MCF 10A (cell line): ENCODE measurements around the gene FOXN3. TPM values are rescaled to one million over a fixed set of nuclear protein-coding genes. Genes with fewer than 3 reads are reported as not detected.

ENCODE experiments used
- BruUV-seq: library from RNA; stranded (reverse); fragments of 400-500 nt; replicated peaks from 2 replicates; lab custom pipeline; 2021; lab: Mats Ljungman, UMichigan
- CTCF ChIA-PET: fragments of 300-600 bp; sonication (Branson Sonifier 250); formaldehyde crosslinking; extraction: SDS; loops from one replicate; lab custom pipeline; 2021; ENCODE audit warnings: antibody characterized with exemption, inconsistent platforms; lab: Yijun Ruan, JAX
- POLR2A ChIA-PET: fragments of 300-600, 350-650 bp; sonication (Branson Sonifier 250); formaldehyde crosslinking; extraction: SDS; loops from one replicate; lab custom pipeline; 2020; ENCODE audit warnings: antibody characterized with exemption, inconsistent platforms; lab: Yijun Ruan, JAX
- DNase-seq: peaks from one replicate; pipeline ENCODE4 v3.0.0-alpha.2; 2018; ENCODE audit not compliant: unreplicated experiment
- H3K27ac Mint-ChIP-seq: one replicate; pipeline ENCODE4 v1.8.0; 2022; ENCODE audit warnings: mild to moderate bottlenecking, low read depth, mixed read lengths; ENCODE audit not compliant: unreplicated experiment
- H3K27me3 Mint-ChIP-seq: one replicate; pipeline ENCODE4 v1.8.0; 2022; ENCODE audit warnings: mixed read lengths; ENCODE audit not compliant: insufficient read depth, unreplicated experiment
- H3K36me3 Mint-ChIP-seq: one replicate; pipeline ENCODE4 v1.8.0; 2022; ENCODE audit warnings: mild to moderate bottlenecking, moderate library complexity, mixed read lengths; ENCODE audit not compliant: insufficient read depth, unreplicated experiment
- H3K4me1 Mint-ChIP-seq: one replicate; pipeline ENCODE4 v1.8.0; 2022; ENCODE audit warnings: mixed read lengths; ENCODE audit not compliant: insufficient read depth, unreplicated experiment
- H3K4me3 Mint-ChIP-seq: one replicate; pipeline ENCODE4 v1.8.0; 2022; ENCODE audit warnings: mild to moderate bottlenecking, moderate library complexity, mixed read lengths; ENCODE audit not compliant: unreplicated experiment
- H3K9me3 Mint-ChIP-seq: one replicate; pipeline ENCODE4 v1.8.0; 2022; ENCODE audit warnings: mixed read lengths; ENCODE audit not compliant: unreplicated experiment
- intact Hi-C: fragments of 100-400 bp; cut with micrococcal nuclease; formaldehyde crosslinking; loops from 2 replicates; pipeline ENCODE4 v1.14.1; 2022
- total RNA-seq: library from RNA; stranded (reverse); gene quantifications from 2 replicates; pipeline ENCODE4 v1.2.3, GENCODE V29; 2022
- TF ChIP-seq, protein P1 (sequence below): fragments of 200-600 bp; IDR thresholded peaks from one replicate; pipeline ENCODE4 v1.8.0; 2022; ENCODE audit warnings: antibody characterized with exemption, mild to moderate bottlenecking; ENCODE audit not compliant: unreplicated experiment

Gene FOXN3
- total RNA-seq, 1 experiment from 2014 or later: 27.1 TPM

DNA sequence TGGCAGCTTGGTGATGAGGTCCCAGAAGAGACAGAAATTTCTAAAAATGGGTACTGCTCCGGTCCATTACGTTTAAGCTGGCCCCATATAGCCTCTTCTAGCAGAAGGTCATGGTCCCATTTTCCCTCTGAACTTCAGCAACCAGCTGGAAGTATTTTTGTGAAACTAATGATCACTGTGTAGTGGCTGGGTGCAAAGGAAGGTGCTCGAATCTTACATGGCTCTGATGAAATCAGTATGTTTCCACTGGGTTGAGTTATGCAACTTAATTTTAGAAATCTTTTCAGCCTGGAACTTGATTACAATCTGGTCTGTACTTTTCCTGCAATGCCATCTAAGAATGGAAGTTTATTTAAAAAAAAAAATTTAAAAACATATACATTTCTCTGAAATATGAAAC lies 228.5 kb downstream of the FOXN3 start:
- Mint-ChIP-seq H3K4me3 (no peak overlapping the region), H3K27me3 (no peaks in the 10 kb centered on the region), H3K4me1 (peaks cover 9% of the 10 kb centered on the region), H3K9me3 (no peaks in the 10 kb centered on the region), H3K27ac (no peak overlapping the region), H3K36me3 (no peaks in the 10 kb centered on the region)
- POLR2A ChIA-PET: interaction anchor here (0.6 kb wide), 1 partner anchor 154 kb away, joined by 3 read pairs; no protein-coding TSS in a partner anchor
- TF ChIP-seq, protein P1, sequence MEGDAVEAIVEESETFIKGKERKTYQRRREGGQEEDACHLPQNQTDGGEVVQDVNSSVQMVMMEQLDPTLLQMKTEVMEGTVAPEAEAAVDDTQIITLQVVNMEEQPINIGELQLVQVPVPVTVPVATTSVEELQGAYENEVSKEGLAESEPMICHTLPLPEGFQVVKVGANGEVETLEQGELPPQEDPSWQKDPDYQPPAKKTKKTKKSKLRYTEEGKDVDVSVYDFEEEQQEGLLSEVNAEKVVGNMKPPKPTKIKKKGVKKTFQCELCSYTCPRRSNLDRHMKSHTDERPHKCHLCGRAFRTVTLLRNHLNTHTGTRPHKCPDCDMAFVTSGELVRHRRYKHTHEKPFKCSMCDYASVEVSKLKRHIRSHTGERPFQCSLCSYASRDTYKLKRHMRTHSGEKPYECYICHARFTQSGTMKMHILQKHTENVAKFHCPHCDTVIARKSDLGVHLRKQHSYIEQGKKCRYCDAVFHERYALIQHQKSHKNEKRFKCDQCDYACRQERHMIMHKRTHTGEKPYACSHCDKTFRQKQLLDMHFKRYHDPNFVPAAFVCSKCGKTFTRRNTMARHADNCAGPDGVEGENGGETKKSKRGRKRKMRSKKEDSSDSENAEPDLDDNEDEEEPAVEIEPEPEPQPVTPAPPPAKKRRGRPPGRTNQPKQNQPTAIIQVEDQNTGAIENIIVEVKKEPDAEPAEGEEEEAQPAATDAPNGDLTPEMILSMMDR: no peak
- no peak for DNase-seq
- BruUV-seq: no TSS peak
- CTCF ChIA-PET: interaction anchor here (0.6 kb wide), 1 partner anchor 518 kb away, joined by 3 read pairs; no protein-coding TSS in a partner anchor
- intact Hi-C loops: no loop called here

GRCh38 chr14:89187501-89187900 lies 229.5 kb downstream of the FOXN3 start:
- intact Hi-C loops: no loop called here
- Mint-ChIP-seq H3K27me3 (no peaks in the 10 kb centered on the region), H3K4me1 (peaks cover 9% of the 10 kb centered on the region), H3K4me3 (no peak overlapping the region), H3K9me3 (no peaks in the 10 kb centered on the region), H3K27ac (no peak overlapping the region), H3K36me3 (no peaks in the 10 kb centered on the region)
- ChIA-PET POLR2A (no interaction called here), CTCF (no interaction called here)
- DNase-seq: no peak
- TF ChIP-seq, protein P1: no peak
- no TSS peak for BruUV-seq

DNA sequence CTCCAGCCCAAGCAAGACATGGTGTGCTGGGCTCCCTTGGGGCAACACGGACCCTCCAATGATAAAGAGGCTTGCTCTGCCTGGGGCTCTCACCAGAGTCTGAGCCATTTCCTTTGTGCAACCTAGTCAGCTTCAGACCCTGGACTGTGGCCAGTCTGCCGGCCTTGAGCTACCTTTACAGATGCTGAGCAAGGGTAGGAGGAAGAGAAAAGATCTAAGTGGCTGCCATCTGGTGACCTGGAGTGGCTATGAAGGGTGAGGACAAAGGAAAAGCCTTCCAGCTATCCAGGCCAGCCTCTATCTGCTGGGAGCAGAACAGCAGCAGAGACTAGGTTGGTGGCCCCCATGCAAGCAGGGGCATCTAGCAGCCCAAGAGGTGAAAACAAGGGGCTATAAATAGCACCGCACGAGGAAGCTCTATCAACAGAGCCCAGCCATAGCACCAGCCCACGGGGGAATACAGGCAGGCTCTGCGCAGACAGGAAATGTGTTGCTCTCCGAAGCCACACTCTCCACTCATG lies 230.1 kb downstream of the FOXN3 start:
- TF ChIP-seq, protein P1: no peak
- POLR2A ChIA-PET: no interaction called here
- DNase-seq: peak; percentile 13
- no peaks in the 10 kb centered on the region for H3K36me3 Mint-ChIP-seq
- intact Hi-C loops: no loop called here
- H3K9me3 Mint-ChIP-seq: no peaks in the 10 kb centered on the region
- H3K4me1 Mint-ChIP-seq: peaks cover 9% of the 10 kb centered on the region
- CTCF ChIA-PET: no interaction called here
- no peaks in the 10 kb centered on the region for H3K27me3 Mint-ChIP-seq
- no peak overlapping the region for H3K27ac Mint-ChIP-seq
- no TSS peak for BruUV-seq
- H3K4me3 Mint-ChIP-seq: no peak overlapping the region

DNA sequence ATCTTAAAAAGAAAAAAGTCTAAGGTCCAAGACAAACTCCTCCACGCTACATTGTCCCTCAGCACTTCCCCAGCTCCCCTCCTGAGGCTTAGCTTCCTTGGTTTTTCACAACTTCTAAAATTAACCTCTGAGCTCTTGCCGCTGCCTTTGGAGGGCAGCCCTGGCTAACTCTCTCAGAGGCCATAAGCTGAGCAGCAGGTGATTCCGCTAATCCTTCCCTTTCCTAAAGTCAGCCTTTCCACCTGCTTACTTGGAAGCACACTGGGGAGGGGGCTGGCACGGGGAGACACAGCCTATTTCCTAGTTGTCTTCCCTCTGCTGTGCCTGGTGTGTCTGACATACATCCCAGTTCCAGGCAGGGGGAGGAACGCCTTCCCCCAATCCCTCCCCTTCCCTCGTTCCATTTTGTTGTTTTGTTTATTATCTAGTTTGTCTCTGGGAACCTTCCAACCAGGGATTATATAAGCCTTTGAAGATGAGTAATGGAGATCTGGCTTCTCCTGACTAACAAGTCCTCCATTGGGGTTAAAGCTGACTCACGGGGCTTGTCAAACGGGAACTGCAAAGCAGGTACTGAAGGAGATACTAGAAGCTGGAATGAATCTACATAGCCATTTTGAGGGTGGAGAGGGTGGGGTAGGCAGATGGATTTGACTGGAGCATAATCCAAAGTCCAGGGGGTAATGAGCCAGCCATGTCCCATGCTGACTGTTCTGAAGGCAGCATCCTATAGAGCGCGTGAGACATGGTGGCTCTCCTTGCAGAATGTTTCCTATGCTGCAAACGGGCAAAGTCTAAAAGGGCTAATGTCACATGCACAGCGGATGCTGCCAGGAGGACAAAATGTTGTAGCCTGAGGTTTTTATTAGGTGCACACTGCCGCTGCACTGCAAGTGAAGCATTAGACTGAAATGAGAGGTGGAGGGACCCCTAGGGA lies 230.8 kb downstream of the FOXN3 start:
- ChIA-PET CTCF (interaction anchor here (0.8 to 1.4 kb wide), 3 partner anchors 9 to 229 kb away, joined by 4 to 5 read pairs (median 4); no protein-coding TSS in a partner anchor), POLR2A (interaction anchor here (0.6 kb wide), 1 partner anchor 683 kb away, joined by 4 read pairs; no protein-coding TSS in a partner anchor)
- BruUV-seq: no TSS peak
- H3K4me3 Mint-ChIP-seq: no peak overlapping the region
- intact Hi-C loops: no loop called here
- TF ChIP-seq, protein P1: no peak
- no peaks in the 10 kb centered on the region for H3K36me3 Mint-ChIP-seq
- H3K9me3 Mint-ChIP-seq: no peaks in the 10 kb centered on the region
- no peaks in the 10 kb centered on the region for H3K27me3 Mint-ChIP-seq
- DNase-seq: peak; percentile 73
- H3K4me1 Mint-ChIP-seq: peaks cover 9% of the 10 kb centered on the region
- H3K27ac Mint-ChIP-seq: no peak overlapping the region
